Kidney (tissue), 14 donors: ENCODE measurements around the gene NCOA3. TPM values are rescaled to one million over a fixed set of nuclear protein-coding genes. Genes with fewer than 3 reads are reported as not detected.
A peak's percentile ranks its signal among the peaks of the same experiment; 100 is the strongest.
"Not testable (repeated sequence)": the region's sequence is repeated elsewhere in the genome, so short reads cannot be mapped to it uniquely, and the experiment has no call there.

Experiments
- DNase-seq, 5 donors: peaks; one replicate each; pipeline ENCODE4 v3.0.0-alpha.2; 2013 to 2020
- FAIRE-seq: peaks from 2 replicates; lab custom pipeline; 2012; peaks lifted over from hg19 to GRCh38; lab: Jason Lieb, UNC
- H3K27ac ChIP-seq, 2 donors: one replicate each; pipeline ENCODE4 v1.7.0; 2013; ENCODE audit warnings: low read depth in 2 of 2, low read length in 2 of 2, inconsistent platforms in 1 of 2
- H3K27me3 ChIP-seq: one replicate; pipeline ENCODE4 v1.7.1; 2013; ENCODE audit warnings: low read length, inconsistent platforms; ENCODE audit not compliant: control insufficient read depth, insufficient read depth
- H3K36me3 ChIP-seq, 3 donors: one replicate each; pipeline versions ENCODE4 v1.7.0 to v1.7.1; 2013; ENCODE audit warnings: low read length in 3 of 3, control low read depth in 1 of 3, inconsistent platforms in 1 of 3; ENCODE audit not compliant: insufficient read depth in 3 of 3, control insufficient read depth in 2 of 3
- H3K4me1 ChIP-seq, 3 donors: one replicate each; pipeline versions ENCODE4 v1.7.0 to v1.7.1; 2013; ENCODE audit warnings: low read length in 3 of 3, inconsistent platforms in 1 of 3, low read depth in 1 of 3; ENCODE audit not compliant: control insufficient read depth in 2 of 3, insufficient read depth in 2 of 3
- H3K4me3 ChIP-seq, 3 donors: one replicate each; pipeline versions ENCODE4 v1.7.0 to v1.8.1; 2013; ENCODE audit warnings: low read length in 3 of 3, control low read depth in 1 of 3, inconsistent platforms in 1 of 3
- H3K9ac ChIP-seq, 3 donors: one replicate each; pipeline versions ENCODE4 v1.7.0 to v1.7.1; 2013; ENCODE audit warnings: low read length in 3 of 3, control low read depth in 1 of 3, inconsistent platforms in 1 of 3
- H3K9me3 ChIP-seq, 3 donors: one replicate each; pipeline versions ENCODE4 v1.7.0 to v1.7.1; 2013; ENCODE audit warnings: low read length in 3 of 3, control low read depth in 1 of 3, inconsistent platforms in 1 of 3; ENCODE audit not compliant: control insufficient read depth in 2 of 3, insufficient read depth in 1 of 3
- intact Hi-C: fragments of 100-400 bp; cut with DNase I; formaldehyde crosslinking; loops from one replicate; pipeline ENCODE4 v1.11.1; 2022
- polyA plus RNA-seq: library from polyadenylated mRNA; stranded (reverse); fragments of 350-450 nt; fragmentation: Illumina TruSeq; extraction: RNeasy Lipid Tissue Mini Kit (QIAGEN cat#74804); gene quantifications from one replicate; pipeline ENCODE4 v1.2.3, GENCODE V29; 2014; ENCODE audit warnings: low read depth, low replicate concordance; ENCODE audit not compliant: insufficient read depth
- total RNA-seq: library from RNA; stranded (reverse); fragmentation: NEBNext Ultra II Directional; extraction: Animal tissue kit (Norgen Biotek cat#: 25700); gene quantifications from one replicate; pipeline ENCODE4 v1.2.1, GENCODE V29; 2021
- TF ChIP-seq, protein P1 (sequence below): IDR thresholded peaks from 3 replicates; pipeline ENCODE4 v1.5.1; 2012; ENCODE audit warnings: mild to moderate bottlenecking, moderate library complexity, borderline replicate concordance; ENCODE audit not compliant: insufficient read depth; ENCODE audit errors: extremely low read depth
- donor health status: control.
- donor health status: control.
- donor health status: control.
- donor health status: control.
- donor health status: control.
- donor health status: DM: yes; HTN: yes; CAD: no.
- donor health status: Normal renal cell carcinoma (clear cell type).

The NCOA3 gene
- total and polyA plus RNA-seq, 2 donors from 2014 or later = 4.9 to 38.8 TPM

DNA sequence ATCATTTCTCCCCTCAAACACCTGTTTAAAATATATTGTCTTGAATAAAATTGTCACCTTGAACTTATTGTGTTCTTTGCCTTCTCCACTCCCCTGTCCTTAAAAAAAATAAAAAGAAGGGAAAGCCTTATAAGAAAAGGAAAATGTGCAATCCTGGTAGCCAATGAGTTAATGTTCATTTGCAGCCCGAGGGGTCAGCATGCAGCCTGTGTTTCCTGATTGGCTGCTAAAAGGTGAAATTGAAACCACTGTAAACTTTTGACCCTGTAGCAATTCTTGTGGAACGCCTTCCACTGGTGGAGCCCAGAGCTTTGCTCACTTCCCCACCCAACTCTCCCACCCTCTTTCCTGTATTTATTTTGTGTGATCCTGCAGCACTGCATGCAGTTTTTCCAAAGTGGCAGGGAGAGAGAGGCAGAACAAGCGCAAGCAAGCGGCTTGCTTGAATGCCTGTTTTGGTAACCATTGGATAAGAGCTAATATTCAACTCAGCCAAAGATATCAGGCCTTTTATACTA is 74.9 kb downstream of the NCOA3 start:
- Histone ChIP-seq H3K4me3 (peak overlapping the region in 2 of 3 donors; percentile 37 to 64), H3K36me3 (no peaks in the 10 kb centered on the region), H3K27me3 (no peaks in the 10 kb centered on the region), H3K4me1 (peaks cover 34 to 44% (median 34%) of the 10 kb centered on the region in 3 donors), H3K9me3 (no peaks in the 10 kb centered on the region), H3K27ac (peak overlapping the region; percentile 8 to 59), H3K9ac (peak overlapping the region in 2 of 3 donors; percentile 12 to 35)
- DNase-seq = peak; percentile 78 to 98 (median 93)
- TF ChIP-seq, protein P1, sequence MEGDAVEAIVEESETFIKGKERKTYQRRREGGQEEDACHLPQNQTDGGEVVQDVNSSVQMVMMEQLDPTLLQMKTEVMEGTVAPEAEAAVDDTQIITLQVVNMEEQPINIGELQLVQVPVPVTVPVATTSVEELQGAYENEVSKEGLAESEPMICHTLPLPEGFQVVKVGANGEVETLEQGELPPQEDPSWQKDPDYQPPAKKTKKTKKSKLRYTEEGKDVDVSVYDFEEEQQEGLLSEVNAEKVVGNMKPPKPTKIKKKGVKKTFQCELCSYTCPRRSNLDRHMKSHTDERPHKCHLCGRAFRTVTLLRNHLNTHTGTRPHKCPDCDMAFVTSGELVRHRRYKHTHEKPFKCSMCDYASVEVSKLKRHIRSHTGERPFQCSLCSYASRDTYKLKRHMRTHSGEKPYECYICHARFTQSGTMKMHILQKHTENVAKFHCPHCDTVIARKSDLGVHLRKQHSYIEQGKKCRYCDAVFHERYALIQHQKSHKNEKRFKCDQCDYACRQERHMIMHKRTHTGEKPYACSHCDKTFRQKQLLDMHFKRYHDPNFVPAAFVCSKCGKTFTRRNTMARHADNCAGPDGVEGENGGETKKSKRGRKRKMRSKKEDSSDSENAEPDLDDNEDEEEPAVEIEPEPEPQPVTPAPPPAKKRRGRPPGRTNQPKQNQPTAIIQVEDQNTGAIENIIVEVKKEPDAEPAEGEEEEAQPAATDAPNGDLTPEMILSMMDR = no peak
- intact Hi-C loops = no loop called here
- FAIRE-seq = peak; percentile 39

DNA sequence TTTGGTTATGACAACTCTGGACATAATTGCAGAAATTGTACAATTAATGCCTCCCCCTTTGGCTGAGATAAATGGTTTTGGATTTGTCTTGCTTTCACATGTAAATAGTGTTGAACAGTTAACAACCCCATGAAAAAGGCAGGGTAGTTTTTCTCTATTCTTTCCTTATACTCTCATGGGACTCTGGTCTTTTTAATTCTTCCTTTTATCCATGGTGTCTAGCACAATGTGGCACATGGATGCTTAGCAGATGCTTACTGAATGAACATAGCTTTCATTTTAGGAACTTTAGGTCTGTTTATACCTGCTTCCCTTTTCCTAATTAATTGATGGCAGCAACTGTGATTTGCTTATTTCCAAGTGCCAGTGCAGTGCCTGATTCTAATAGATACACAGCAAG is 75.6 kb downstream of the NCOA3 start:
- no peak for DNase-seq
- H3K4me1 ChIP-seq = peaks cover 34 to 44% (median 34%) of the 10 kb centered on the region in 3 donors
- TF ChIP-seq, protein P1 = no peak
- H3K9ac ChIP-seq = peak overlapping the region in 2 of 3 donors; percentile 11 to 35
- peak overlapping the region in 1 of 3 donors; percentile 37 for H3K4me3 ChIP-seq
- no peak for FAIRE-seq
- H3K27ac ChIP-seq = peak overlapping the region; percentile 8 to 59
- no peaks in the 10 kb centered on the region for H3K9me3 ChIP-seq
- no peaks in the 10 kb centered on the region for H3K36me3 ChIP-seq
- intact Hi-C loops = no loop called here
- H3K27me3 ChIP-seq = no peaks in the 10 kb centered on the region

DNA sequence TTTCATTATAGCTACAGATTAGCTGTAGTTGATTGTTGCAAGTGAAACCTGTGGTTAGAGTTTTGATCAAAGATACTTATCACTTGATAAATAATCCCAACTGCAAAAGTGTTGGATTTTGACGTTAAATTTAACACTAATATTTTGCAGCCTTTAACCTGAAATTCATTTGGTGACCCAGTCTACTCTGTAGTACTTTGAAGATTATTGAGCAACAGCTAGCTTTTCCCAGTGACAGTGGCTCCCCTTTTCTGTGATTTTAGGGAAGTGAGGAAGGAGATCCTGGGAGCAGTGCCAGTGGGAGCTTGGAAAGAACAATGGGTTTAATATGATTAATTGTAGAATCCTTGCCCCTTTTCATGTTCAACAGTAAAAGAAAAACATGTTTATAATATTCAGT is 76.9 kb downstream of the NCOA3 start:
- Histone ChIP-seq H3K27me3 (no peaks in the 10 kb centered on the region), H3K27ac (no peak overlapping the region), H3K36me3 (no peaks in the 10 kb centered on the region), H3K4me3 (no peak overlapping the region), H3K9me3 (no peaks in the 10 kb centered on the region), H3K4me1 (peaks cover 32 to 41% (median 34%) of the 10 kb centered on the region in 3 donors), H3K9ac (no peak overlapping the region)
- DNase-seq (peak in 1 of 5 donors; percentile 42), FAIRE-seq (no peak)
- TF ChIP-seq, protein P1 = no peak
- intact Hi-C loops = no loop called here

DNA sequence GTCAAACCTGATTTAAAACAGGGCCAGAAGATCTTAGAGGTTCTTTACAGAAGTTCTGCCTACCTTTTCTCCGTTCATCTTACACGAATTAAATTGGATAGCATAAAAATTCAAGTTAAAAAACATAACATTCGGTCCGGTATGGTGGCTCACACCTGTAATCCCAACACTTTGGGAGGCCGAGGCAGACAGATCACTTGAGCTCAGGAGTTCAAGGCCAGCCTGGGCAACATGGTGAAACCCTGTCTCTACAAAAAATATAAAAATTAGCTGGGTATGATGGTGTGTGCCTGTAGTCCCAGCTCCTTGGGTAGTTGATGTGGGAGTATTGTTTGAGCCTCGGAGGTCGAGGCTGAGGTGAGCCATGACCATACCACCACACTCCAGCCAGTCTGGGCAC is 79.0 kb downstream of the NCOA3 start:
- H3K9me3 ChIP-seq, DNase-seq, H3K4me3 ChIP-seq, H3K36me3 ChIP-seq, H3K27ac ChIP-seq, H3K9ac ChIP-seq, FAIRE-seq, intact Hi-C loops, H3K27me3 ChIP-seq: not testable (repeated sequence)
- peaks cover 18 to 34% (median 23%) of the 10 kb centered on the region in 3 donors for H3K4me1 ChIP-seq
